ENCODE measurements around the gene TMEM92.
A peak's percentile ranks its signal among the peaks of the same experiment; 100 is the strongest.

The TMEM92 gene

GRCh38 chr17:50318501-50319285, 44.4 kb downstream of the TMEM92 start:
- no peak for FAIRE-seq

GRCh38 chr17:50319306-50320004, 45.2 kb downstream of the TMEM92 start:
- TF ChIP-seq POU2F2 (IDR thresholded peaks at IDR 0.05; ENCODE audit: low read depth, low read length) (no peak), PAX5 (IDR thresholded peaks at IDR 0.05; ENCODE audit: insufficient read depth, low read length, severe bottlenecking) (no peak), POLR2AphosphoS5 (IDR thresholded peaks at IDR 0.05; ENCODE audit: low read depth, low read length) (no peak), SPI1 (IDR thresholded peaks at IDR 0.05; ENCODE audit: low read depth, low read length) (no peak), TAF1 (IDR thresholded peaks at IDR 0.05; ENCODE audit: low read depth, low read length) (no peak), POLR2A (IDR thresholded peaks at IDR 0.05; ENCODE audit: low read depth, low read length) (no peak)
- DNase-seq (ENCODE audit: insufficient read length, low spot score) (no peak), FAIRE-seq (no peak)

More at GRCh38 chr17:50318501-50319285, 44.4 kb downstream of the TMEM92 start:
- no peak for DNase-seq (ENCODE audit: insufficient read length, low spot score)
- TF ChIP-seq PAX5 (IDR thresholded peaks at IDR 0.05; ENCODE audit: insufficient read depth, low read length, severe bottlenecking), result no peak
- no peak for TF ChIP-seq SPI1 (IDR thresholded peaks at IDR 0.05; ENCODE audit: low read depth, low read length)
- TF ChIP-seq POLR2AphosphoS5 (IDR thresholded peaks at IDR 0.05; ENCODE audit: low read depth, low read length), result no peak
- no peak for TF ChIP-seq TAF1 (IDR thresholded peaks at IDR 0.05; ENCODE audit: low read depth, low read length)
- TF ChIP-seq POLR2A (IDR thresholded peaks at IDR 0.05; ENCODE audit: low read depth, low read length), result no peak
- no peak for TF ChIP-seq POU2F2 (IDR thresholded peaks at IDR 0.05; ENCODE audit: low read depth, low read length)

- FAIRE-seq (no peak), DNase-seq (ENCODE audit: insufficient read length, low spot score) (no peak)
- TF ChIP-seq POU2F2 (IDR thresholded peaks at IDR 0.05; ENCODE audit: low read depth, low read length), result no peak
- TF ChIP-seq SPI1 (IDR thresholded peaks at IDR 0.05; ENCODE audit: low read depth, low read length), result no peak
- TF ChIP-seq POLR2AphosphoS5 (IDR thresholded peaks at IDR 0.05; ENCODE audit: low read depth, low read length), result no peak
- TF ChIP-seq TAF1 (IDR thresholded peaks at IDR 0.05; ENCODE audit: low read depth, low read length), result no peak
- TF ChIP-seq POLR2A (IDR thresholded peaks at IDR 0.05; ENCODE audit: low read depth, low read length), result no peak
- no peak for TF ChIP-seq PAX5 (IDR thresholded peaks at IDR 0.05; ENCODE audit: insufficient read depth, low read length, severe bottlenecking)
Measured at GRCh38 chr17:50322271-50322670, 48.0 kb downstream of the TMEM92 start.

- DNase-seq (ENCODE audit: insufficient read length, low spot score) (no peak), FAIRE-seq (no peak)
- TF ChIP-seq POLR2A (IDR thresholded peaks at IDR 0.05; ENCODE audit: low read depth, low read length), result no peak
- TF ChIP-seq TAF1 (IDR thresholded peaks at IDR 0.05; ENCODE audit: low read depth, low read length), result no peak
- no peak for TF ChIP-seq POLR2AphosphoS5 (IDR thresholded peaks at IDR 0.05; ENCODE audit: low read depth, low read length)
- TF ChIP-seq POU2F2 (IDR thresholded peaks at IDR 0.05; ENCODE audit: low read depth, low read length), result no peak
- no peak for TF ChIP-seq PAX5 (IDR thresholded peaks at IDR 0.05; ENCODE audit: insufficient read depth, low read length, severe bottlenecking)
- TF ChIP-seq SPI1 (IDR thresholded peaks at IDR 0.05; ENCODE audit: low read depth, low read length), result no peak
Measured at GRCh38 chr17:50323060-50323459, 48.8 kb downstream of the TMEM92 start.

- DNase-seq (ENCODE audit: insufficient read length, low spot score), result no peak
- no peak for FAIRE-seq
Measured at GRCh38 chr17:50325906-50326305, 51.6 kb downstream of the TMEM92 start.

GRCh38 chr17:50326831-50327364, 52.6 kb downstream of the TMEM92 start:
- DNase-seq (ENCODE audit: insufficient read length, low spot score) (no peak), FAIRE-seq (no peak)
- TF ChIP-seq POLR2AphosphoS5 (IDR thresholded peaks at IDR 0.05; ENCODE audit: low read depth, low read length), result no peak
- TF ChIP-seq SPI1 (IDR thresholded peaks at IDR 0.05; ENCODE audit: low read depth, low read length), result peak; percentile 5; the same call in 1 of the 2 replicates

More at GRCh38 chr17:50325906-50326305, 51.6 kb downstream of the TMEM92 start:
- TF ChIP-seq TAF1 (IDR thresholded peaks at IDR 0.05; ENCODE audit: low read depth, low read length), result no peak
- TF ChIP-seq POU2F2 (IDR thresholded peaks at IDR 0.05; ENCODE audit: low read depth, low read length), result no peak
- TF ChIP-seq PAX5 (IDR thresholded peaks at IDR 0.05; ENCODE audit: insufficient read depth, low read length, severe bottlenecking), result no peak
- no peak for TF ChIP-seq SPI1 (IDR thresholded peaks at IDR 0.05; ENCODE audit: low read depth, low read length)
- no peak for TF ChIP-seq POLR2A (IDR thresholded peaks at IDR 0.05; ENCODE audit: low read depth, low read length)
- TF ChIP-seq POLR2AphosphoS5 (IDR thresholded peaks at IDR 0.05; ENCODE audit: low read depth, low read length), result no peak

- DNase-seq (ENCODE audit: insufficient read length, low spot score) (no peak), FAIRE-seq (no peak)
- TF ChIP-seq POU2F2 (IDR thresholded peaks at IDR 0.05; ENCODE audit: low read depth, low read length), result no peak
- no peak for TF ChIP-seq POLR2AphosphoS5 (IDR thresholded peaks at IDR 0.05; ENCODE audit: low read depth, low read length)
- no peak for TF ChIP-seq SPI1 (IDR thresholded peaks at IDR 0.05; ENCODE audit: low read depth, low read length)
- no peak for TF ChIP-seq PAX5 (IDR thresholded peaks at IDR 0.05; ENCODE audit: insufficient read depth, low read length, severe bottlenecking)
- TF ChIP-seq POLR2A (IDR thresholded peaks at IDR 0.05; ENCODE audit: low read depth, low read length), result no peak
- TF ChIP-seq TAF1 (IDR thresholded peaks at IDR 0.05; ENCODE audit: low read depth, low read length), result no peak
Measured at GRCh38 chr17:50328363-50329325, 54.4 kb downstream of the TMEM92 start.

- FAIRE-seq, result no peak
- DNase-seq (ENCODE audit: insufficient read length, low spot score), result no peak
- TF ChIP-seq SPI1 (IDR thresholded peaks at IDR 0.05; ENCODE audit: low read depth, low read length) (no peak), TAF1 (IDR thresholded peaks at IDR 0.05; ENCODE audit: low read depth, low read length) (no peak), POLR2AphosphoS5 (IDR thresholded peaks at IDR 0.05; ENCODE audit: low read depth, low read length) (no peak), POU2F2 (IDR thresholded peaks at IDR 0.05; ENCODE audit: low read depth, low read length) (no peak), POLR2A (IDR thresholded peaks at IDR 0.05; ENCODE audit: low read depth, low read length) (no peak), PAX5 (IDR thresholded peaks at IDR 0.05; ENCODE audit: insufficient read depth, low read length, severe bottlenecking) (no peak)
Measured at GRCh38 chr17:50329716-50330115, 55.5 kb downstream of the TMEM92 start.
